Neural progenitor cell (in vitro differentiated cells): Measurements from ENCODE around the gene FOXO4.

Experiments used
- CTCF ChIP-seq: fragments of 200-600 bp; sonication (generic); IDR thresholded peaks from 2 replicates; pipeline ENCODE4 v1.5.1; 2017; ENCODE audit warnings: antibody characterized with exemption, mild to moderate bottlenecking
- EZH2phosphoT487 ChIP-seq: fragments of 200-600 bp; sonication (generic); IDR thresholded peaks from 2 replicates; pipeline ENCODE4 v1.6.1; 2017; ENCODE audit warnings: antibody characterized with exemption

DNA sequence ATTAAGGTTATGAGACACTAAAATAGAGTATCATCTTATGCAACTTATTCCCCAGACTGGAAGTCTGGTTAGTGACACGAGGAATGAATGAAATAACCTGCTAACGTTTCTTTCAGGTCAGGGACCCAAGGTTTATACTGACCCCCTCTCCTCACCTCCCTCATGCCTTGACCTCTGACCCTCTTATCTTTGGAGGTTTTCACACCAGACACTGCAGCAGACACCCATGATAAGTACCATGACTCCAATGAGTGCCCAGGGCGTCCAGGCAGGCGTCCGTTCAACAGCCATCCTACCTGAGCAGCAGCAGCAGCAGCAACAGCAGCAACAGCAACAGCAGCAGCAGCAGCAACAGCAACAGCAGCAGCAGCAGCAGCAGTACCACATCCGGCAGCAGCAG, 44.8 kb downstream of the FOXO4 start:
- TF ChIP-seq CTCF, result no peak
- no peak for TF ChIP-seq EZH2phosphoT487
